ENCODE results near the gene HID1. TPM values are rescaled to one million over a fixed set of nuclear protein-coding genes. Genes with fewer than 3 reads are reported as not detected.
"Not testable (repeated sequence)": the region's sequence is repeated elsewhere in the genome, so short reads cannot be mapped to it uniquely, and the experiment has no call there.

Gene HID1
- total RNA-seq, 4 donors from 2014 or later, result 2.9 to 11.6 (median 6.2) TPM

DNA sequence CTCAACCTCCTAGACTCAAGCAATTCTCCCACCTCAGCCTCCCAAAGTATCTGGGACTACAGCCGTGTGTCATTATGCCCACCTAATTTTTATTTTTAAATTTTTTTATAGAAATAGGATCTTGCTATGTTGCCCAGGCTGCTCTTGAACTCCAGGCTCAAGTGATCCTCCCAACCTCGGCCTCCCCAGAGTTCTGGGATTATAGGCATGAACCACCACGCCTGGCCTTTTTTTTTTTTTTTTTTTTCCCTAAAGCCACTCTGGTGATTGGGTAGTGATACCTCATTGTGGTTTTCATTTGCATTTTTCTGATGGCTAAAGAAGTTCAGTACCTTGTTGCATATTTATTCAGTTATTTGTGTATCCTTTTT is 13.6 kb upstream of the HID1 start:
- H3K4me3 ChIP-seq (ENCODE audit: low read depth, poor library complexity, severe bottlenecking), result no peak overlapping the region
- TF ChIP-seq POLR2A (IDR thresholded peaks at IDR 0.05), result no peak
- TF ChIP-seq, protein P1, sequence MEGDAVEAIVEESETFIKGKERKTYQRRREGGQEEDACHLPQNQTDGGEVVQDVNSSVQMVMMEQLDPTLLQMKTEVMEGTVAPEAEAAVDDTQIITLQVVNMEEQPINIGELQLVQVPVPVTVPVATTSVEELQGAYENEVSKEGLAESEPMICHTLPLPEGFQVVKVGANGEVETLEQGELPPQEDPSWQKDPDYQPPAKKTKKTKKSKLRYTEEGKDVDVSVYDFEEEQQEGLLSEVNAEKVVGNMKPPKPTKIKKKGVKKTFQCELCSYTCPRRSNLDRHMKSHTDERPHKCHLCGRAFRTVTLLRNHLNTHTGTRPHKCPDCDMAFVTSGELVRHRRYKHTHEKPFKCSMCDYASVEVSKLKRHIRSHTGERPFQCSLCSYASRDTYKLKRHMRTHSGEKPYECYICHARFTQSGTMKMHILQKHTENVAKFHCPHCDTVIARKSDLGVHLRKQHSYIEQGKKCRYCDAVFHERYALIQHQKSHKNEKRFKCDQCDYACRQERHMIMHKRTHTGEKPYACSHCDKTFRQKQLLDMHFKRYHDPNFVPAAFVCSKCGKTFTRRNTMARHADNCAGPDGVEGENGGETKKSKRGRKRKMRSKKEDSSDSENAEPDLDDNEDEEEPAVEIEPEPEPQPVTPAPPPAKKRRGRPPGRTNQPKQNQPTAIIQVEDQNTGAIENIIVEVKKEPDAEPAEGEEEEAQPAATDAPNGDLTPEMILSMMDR (IDR thresholded peaks at IDR 0.05), result no peak
- 92 to 93% methylated on average over 3 of the region's 3 CpGs for WGBS, 2 donors
- DNase-seq (ENCODE audit: low spot score in 2 of 2), result no peak
- intact Hi-C loops (cut with DNase I; ENCODE audit: low total_unique reads), result no loop called here

GRCh38 chr17:74982663-74983313 is 10.2 kb upstream of the HID1 start:
- DNase-seq (ENCODE audit: low spot score in 2 of 2); intact Hi-C loops (cut with DNase I; ENCODE audit: low total_unique reads): not testable (repeated sequence)
- 29 to 41% methylated on average over 10 to 14 of the region's 14 CpGs for WGBS, 2 donors
- H3K4me3 ChIP-seq (ENCODE audit: low read depth, poor library complexity, severe bottlenecking), result peak overlapping the region; percentile 36

- TF ChIP-seq, protein P1 (IDR thresholded peaks at IDR 0.05), result peak in 1 of 3 donors; percentile 37
- TF ChIP-seq POLR2A (IDR thresholded peaks at IDR 0.05), result no peak
- WGBS, 2 donors, result 1% methylated on average over 37 to 54 of the region's 61 CpGs
- intact Hi-C loops (cut with DNase I; ENCODE audit: low total_unique reads), result no loop called here
- H3K4me3 ChIP-seq (ENCODE audit: low read depth, poor library complexity, severe bottlenecking), result peak overlapping the region; percentile 36
- peak in 1 of 2 donors; percentile 94 for DNase-seq (ENCODE audit: low spot score in 2 of 2)
These were observed 9.6 kb upstream of the HID1 start for GRCh38 chr17:74981979-74982662.

GRCh38 chr17:74981318-74981978 is 8.9 kb upstream of the HID1 start:
- H3K4me3 ChIP-seq (ENCODE audit: low read depth, poor library complexity, severe bottlenecking), result peak overlapping the region; percentile 36
- no peak for DNase-seq (ENCODE audit: low spot score in 2 of 2)
- TF ChIP-seq, protein P1 (IDR thresholded peaks at IDR 0.05), result no peak
- TF ChIP-seq POLR2A (IDR thresholded peaks at IDR 0.05), result no peak
- 46 to 50% methylated on average over 15 to 16 of the region's 16 CpGs for WGBS, 2 donors
- intact Hi-C loops (cut with DNase I; ENCODE audit: low total_unique reads), result no loop called here

DNA sequence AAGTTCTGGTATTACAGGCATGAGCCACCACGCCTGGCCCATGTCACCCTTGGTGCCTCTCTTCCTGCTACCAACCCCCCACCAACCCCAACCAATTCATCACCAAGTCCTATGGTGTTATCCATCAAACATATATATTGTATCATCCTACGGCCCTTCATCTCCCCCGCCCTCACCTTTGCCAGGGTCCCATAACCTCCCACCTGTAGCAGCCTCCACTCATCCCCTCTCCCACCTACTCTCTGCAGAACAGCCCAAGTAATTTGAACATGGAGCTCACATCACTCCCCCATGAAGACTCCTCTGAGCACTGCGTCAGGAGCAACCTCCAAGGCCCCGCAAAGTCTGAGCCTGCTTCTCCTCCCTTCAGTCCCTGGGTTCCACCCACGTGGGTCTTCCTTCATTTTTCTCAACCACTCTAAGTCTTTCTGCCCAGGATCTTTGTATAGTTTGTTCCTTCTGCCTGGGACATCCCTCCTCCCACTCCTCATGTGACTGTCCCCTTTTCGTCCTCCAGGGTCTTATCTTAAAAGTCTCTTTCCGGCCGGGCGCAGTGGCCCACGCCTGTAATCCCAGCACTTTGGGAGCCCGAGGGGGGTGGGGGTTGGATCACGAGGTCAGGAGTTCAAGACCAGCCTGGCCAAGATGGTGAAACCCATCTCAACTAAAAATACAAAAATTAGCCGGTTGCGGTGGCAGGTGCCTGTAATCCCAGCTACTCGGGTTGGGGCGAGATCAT is 7.0 kb upstream of the HID1 start:
- TF ChIP-seq, protein P1 (IDR thresholded peaks at IDR 0.05), result no peak
- no peak for TF ChIP-seq POLR2A (IDR thresholded peaks at IDR 0.05)
- DNase-seq (ENCODE audit: low spot score in 2 of 2), result no peak
- WGBS, 2 donors, result 83 to 86% methylated on average over 17 of the region's 17 CpGs
- H3K4me3 ChIP-seq (ENCODE audit: low read depth, poor library complexity, severe bottlenecking), result no peak overlapping the region
- intact Hi-C loops (cut with DNase I; ENCODE audit: low total_unique reads), result no loop called here

GRCh38 chr17:74978240-74978639 is 5.7 kb upstream of the HID1 start:
- intact Hi-C loops (cut with DNase I; ENCODE audit: low total_unique reads), result no loop called here
- 86% methylated on average over 2 to 3 of the region's 3 CpGs for WGBS, 2 donors
- TF ChIP-seq POLR2A (IDR thresholded peaks at IDR 0.05), result no peak
- TF ChIP-seq, protein P1 (IDR thresholded peaks at IDR 0.05), result no peak
- no peak for DNase-seq (ENCODE audit: low spot score in 2 of 2)
- no peak overlapping the region for H3K4me3 ChIP-seq (ENCODE audit: low read depth, poor library complexity, severe bottlenecking)
